Right lobe of liver (tissue), 4 donors: Measurements from ENCODE around the gene C10orf71.

ENCODE experiments used
- CTCF ChIP-seq, 4 donors: fragments of 200-600 bp in 3 of 4; fragments of 450-650 bp in 1 of 4; IDR thresholded peaks; one replicate each; pipeline versions ENCODE4 v1.5.1 to v1.8.0; 2016 to 2022; ENCODE audit warnings: antibody characterized with exemption in 4 of 4, mild to moderate bottlenecking in 2 of 4
- POLR2A ChIP-seq: fragments of 450-650 bp; IDR thresholded peaks from one replicate; pipeline ENCODE4 v1.6.1; 2017; ENCODE audit warnings: antibody characterized with exemption, mild to moderate bottlenecking
- donor health status: DM: no; HTN: no; CAD: no.
- donor health status: DM: no; HTN: no; CAD: no.
- donor health status: DM: no; HTN: yes; CAD: no.

- TF ChIP-seq CTCF (IDR thresholded peaks at IDR 0.05), result no peak
- TF ChIP-seq POLR2A, result no peak
Observed at GRCh38 chr10:49257154-49257553, 41.8 kb upstream of the C10orf71 start.
